GM15510 (cell line): ENCODE measurements around the gene ADRA2A.

ENCODE experiments used
- POLR2A ChIP-seq: IDR thresholded peaks from 3 replicates; pipeline ENCODE4 v1.6.1; 2011; ENCODE audit warnings: borderline replicate concordance; ENCODE audit not compliant: insufficient read length; ENCODE audit errors: extremely low read depth

The ADRA2A gene

DNA sequence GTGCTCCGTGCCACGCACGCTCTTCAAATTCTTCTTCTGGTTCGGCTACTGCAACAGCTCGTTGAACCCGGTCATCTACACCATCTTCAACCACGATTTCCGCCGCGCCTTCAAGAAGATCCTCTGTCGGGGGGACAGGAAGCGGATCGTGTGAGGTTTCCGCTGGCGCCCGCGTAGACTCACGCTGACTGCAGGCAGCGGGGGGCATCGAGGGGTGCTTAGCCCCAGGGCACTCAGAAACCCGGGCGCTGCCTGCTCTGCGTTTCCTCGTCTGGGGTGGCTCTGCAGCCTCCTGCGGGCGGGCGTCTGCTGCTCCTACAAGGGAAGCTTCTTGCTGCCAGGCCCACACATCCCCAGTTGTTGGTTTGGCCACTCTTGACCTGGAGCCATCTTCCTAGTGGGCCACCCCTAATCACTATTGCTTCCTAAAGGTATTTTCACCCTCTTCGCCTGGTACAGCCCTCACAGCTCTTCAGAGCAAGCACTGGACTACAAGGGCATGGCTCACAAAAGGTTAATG, 2.5 kb downstream of the ADRA2A start:
- TF ChIP-seq POLR2A: no peak

DNA sequence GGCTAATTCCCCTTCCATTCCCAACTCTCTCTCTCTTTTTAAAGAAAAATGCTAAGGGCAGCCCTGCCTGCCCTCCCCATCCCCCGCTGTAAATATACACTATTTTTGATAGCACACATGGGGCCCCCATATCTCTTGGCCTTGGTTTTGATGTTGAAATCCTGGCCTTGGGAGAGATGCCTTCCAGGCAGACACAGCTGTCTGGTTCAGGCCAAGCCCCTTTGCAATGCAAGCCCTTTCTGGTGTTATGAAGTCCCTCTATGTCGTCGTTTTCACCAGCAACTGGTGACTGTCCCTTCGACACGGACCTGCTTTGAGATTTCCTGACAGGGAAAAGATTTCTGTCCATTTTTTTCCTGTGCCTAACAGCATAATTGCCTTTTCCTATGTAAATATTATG, 3.0 kb downstream of the ADRA2A start:
- TF ChIP-seq POLR2A: no peak

DNA sequence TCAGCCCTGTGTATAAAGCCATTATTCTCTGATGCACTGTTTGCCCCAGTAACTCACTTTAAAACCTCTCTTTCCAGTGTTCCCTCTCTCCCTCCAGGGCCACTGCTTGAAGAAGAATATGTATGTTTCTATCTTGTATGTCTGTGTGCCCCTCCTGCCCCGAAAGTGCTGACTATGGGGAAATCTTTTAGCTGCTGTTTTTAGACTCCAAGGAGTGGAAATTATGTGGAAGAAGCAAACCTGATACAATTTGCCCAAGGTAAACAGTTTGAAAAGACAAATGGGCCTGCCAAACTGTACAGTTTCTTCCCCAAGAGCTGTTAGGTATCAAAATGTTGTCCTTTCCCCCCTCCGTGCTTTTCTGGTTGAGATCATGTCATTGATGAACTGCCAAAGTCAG, 3.4 kb downstream of the ADRA2A start:
- no peak for TF ChIP-seq POLR2A

DNA sequence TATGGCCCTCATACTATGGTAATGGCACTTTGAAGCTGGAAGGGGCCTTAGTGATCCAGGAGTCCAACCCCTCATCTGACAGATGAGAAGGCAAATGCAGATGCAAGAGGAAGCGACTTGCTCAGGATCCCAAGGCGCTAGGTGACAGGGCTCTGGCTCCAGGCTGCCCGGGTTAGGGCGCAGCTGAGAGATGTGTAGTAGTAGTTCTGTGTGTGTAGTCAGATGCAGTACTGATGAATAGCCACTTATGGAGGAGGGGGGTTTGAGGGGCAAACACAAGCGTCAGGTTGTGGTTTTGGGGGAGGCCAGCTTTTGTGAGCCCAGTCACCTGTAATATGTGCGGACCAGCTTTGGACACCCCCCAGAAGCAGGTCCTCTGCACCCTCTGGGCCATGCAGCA, 4.8 kb downstream of the ADRA2A start:
- no peak for TF ChIP-seq POLR2A

DNA sequence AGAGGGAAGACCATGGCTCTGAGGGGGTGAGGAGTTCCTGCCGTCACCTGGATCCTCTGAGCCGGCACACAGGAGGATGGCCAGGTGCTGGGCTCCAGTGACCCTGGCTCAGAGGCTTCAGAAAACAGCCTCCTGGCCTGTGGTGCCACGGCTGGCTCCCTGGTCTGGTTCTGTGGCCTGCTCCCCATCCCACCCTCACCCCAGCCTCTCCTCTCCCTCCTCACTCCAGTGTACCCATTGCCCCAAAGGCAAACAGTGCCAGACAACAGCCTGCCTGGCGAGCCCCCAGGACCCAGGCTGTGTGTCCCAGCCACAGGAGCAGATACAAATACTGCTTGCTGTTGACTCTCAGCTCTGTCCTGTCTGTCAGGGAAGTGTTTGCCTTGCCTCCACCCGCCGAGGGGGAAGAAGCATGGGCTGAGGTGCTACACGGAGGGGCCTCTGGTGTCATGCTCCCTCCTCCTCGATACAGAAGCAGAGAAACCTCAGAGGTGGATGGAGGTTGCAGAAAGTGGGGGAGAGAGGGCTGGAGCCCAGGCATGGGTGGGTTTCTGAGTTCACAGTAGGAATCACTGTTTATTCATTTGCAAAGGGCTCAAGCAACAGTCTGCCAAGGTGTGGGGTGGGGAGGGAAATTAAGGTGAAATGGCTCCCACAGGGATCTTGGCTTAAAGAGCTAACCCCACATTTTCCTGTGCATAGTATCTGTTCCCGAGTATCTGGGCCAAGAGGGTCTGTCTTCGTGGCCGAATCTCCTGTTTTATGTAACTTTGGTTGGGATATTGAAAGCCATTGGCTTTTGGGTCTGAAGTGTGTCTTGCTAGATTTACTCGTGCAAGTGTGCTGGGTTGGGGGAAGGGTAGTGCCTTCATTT, 5.5 kb downstream of the ADRA2A start:
- no peak for TF ChIP-seq POLR2A

DNA sequence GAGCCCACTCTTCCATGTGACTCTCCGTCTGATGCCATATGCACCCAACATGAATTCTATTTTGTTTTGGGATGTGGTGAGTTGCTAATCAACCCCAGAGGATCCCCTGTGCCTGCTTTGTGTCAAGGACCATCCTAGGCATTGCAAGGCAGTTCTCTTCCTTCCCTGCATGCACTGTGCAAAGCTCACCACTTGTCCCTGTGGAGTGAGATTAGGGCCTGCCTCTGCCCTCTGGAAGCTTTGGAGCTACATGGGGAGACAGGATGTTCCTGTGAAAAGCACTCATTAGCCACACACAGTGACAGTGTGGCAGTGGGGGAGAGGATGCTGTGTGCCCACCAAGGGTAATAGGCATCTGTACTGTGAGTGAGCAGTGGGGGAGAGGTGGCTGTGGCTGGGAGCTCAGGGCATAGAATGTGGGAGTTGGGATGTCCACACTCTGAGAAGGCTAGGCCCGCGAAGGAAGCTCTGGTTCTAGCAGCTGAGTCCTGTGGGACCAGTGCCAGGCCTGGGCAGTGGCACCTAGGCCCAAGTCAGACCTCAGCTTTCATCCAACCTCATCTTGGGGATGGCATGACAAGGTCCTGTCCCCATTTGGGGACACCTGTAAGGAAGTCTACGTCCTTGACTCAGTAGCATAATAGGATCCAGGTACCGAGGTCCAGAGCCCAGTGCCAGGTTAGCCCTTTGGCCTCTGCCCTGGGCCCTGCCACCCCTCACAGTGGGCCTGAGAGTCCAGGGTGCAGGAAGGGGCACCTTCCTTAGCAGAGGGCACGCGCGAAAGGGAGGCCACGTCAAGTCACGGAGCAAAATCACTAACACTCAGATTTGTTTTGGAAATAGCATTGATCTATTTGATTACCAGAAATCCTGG, 6.6 kb downstream of the ADRA2A start:
- TF ChIP-seq POLR2A: no peak

DNA sequence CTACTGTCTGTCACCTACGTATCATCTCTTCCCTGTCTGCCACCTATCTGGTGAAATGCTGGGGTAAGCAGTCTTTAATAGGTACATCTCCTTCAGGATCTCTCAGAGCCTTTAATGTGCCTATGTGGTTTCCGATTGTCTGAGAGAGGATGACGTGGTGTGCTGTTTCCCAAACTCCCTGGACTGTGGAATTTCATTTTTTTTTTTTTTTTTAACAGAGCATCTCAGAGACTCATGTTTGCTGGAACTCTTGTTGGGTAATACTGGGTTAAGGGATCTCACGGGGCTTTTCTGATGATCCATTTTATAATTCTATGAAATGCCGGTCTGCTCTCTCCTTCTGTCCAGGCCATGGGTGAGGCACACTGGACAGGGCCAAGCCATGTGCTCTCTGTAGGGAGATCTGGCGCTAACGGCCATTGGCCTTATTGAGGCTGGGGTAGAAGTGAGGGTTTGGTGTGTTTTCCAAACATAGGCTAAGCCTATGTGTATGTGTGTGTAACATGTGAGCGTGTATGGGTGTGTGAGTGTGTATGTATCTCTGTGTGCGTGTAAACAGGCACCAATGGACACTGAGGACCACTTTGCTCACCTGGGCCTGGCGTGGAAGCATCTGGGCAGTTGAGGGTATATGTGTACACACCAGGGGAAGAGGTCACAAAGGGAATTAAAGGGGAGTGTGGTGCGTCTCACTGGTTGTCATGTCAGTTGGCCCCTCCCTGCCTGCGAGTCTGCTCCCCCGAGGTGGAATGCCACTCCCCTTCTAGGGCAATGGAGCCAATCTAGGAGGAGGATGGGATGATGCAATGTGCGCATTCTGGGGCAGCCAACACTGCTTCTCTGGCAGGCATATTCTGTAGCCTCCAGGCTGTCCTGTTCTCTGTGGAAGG, 7.8 kb downstream of the ADRA2A start:
- no peak for TF ChIP-seq POLR2A

DNA sequence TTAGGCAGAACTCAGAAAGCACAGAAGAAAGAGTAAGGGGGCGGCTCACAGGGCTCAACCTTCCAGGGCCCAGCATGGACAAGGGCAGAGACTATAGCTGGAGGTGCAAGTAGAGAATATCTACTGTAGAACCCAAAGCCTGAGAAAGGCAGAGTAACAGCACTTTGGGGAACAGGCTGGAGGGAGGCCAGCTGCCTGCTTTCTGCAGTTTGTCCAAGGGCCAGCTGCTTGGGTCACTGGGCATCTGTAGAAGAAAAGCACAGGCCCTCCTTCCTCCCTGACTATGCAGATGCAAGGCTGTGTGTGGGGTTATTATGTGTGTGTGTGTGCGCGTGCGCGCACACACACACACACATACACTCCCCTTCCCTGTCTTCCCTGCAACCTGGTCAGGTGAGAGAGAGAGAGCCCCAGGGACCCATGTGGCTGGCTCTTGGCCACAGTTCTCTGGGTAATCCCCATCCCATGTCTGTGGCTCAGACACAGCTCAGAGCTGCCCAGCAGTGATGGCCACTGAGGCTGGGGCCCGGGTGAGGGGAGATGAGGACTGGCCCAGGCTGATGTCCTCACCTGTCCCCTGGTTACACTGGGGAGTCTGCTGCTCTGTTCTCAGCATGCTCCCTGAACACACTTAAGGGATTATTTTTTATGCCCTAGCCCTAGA, 9.0 kb downstream of the ADRA2A start:
- TF ChIP-seq POLR2A: no peak

DNA sequence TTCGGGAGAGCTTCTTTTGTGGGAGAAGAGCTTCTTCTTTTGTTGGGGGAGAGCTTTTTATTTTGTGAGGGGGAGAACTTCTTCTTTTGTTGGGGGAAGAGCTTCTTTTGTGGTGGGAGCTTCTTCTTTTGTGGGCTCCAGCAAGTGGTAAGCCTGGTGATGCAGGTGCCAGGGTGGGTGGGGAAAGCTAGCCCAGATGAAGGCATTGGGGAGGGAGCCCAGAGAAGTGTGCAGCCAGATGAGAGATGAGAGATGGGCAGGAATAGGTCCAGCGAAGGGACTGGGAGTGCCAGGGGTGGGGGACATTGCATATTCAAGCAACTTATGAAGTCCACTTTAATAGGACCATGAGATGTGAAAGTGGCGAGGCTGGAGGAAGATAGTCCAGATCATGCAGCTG, 9.7 kb downstream of the ADRA2A start:
- no peak for TF ChIP-seq POLR2A

DNA sequence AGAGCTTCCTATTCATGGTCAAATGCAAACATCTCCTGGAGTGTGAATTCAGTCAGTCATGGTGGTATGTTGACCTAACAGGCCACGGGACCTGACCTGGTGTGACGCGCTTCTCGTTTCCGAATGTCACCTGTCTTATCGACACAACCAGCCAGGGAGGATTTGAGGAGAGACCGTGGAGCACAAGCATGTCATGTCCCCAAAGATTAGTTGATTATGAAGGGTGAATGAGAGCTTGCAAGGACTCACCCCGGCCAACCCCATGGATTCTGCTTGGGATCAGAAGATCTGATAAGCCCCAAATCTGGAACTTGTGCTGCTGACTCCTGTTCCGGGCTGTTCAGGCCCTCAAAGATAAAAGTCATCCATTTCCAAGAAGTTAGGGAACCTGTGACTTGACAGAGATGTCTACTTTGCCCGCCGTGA, 10.5 kb downstream of the ADRA2A start:
- TF ChIP-seq POLR2A: no peak

DNA sequence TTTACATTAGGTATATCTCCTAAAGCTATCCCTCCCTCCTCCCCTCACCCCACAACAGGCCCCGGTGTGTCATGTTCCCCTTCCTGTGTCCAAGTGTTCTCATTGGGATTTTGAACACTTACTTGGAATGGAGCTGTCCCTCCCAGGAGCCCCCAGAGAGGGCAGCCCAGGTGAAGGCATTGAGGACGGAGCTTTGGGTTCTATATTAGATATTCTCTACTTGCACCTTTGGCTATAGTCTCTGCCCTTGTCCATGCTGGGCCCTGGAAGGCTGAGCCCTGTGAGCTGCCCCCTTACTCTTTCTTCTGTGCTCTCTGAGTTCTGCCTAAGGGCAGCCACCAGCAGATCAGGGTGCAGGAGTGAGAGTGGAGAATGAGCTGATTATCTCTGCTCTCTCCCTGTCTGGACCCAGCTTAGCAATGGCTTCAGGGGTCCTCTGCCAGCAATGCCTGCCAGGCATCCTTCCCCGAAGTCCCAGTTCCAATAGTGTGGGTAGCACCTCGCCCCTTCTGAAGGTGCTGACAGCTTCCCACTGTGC, 11.2 kb downstream of the ADRA2A start:
- TF ChIP-seq POLR2A: no peak

DNA sequence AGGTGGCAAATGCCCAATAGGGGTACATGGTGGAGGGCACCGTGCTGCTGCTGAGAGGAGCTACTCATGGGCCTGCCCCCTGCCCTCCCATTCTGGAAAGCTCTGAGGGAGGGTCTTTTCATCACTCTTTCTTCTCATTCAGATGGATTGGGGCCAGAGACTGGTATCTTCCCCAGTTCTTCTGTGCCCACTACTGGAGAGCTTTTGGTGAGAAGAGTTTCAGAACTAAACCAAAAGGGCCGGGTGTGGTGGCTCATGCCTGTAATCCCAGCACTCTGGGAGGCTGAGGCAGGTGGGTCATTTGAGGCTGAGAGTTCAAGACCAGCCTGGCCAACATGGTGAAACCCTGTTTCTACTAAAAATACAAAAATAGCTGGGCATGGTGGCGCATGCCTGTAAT, 12.5 kb downstream of the ADRA2A start:
- TF ChIP-seq POLR2A: no peak

DNA sequence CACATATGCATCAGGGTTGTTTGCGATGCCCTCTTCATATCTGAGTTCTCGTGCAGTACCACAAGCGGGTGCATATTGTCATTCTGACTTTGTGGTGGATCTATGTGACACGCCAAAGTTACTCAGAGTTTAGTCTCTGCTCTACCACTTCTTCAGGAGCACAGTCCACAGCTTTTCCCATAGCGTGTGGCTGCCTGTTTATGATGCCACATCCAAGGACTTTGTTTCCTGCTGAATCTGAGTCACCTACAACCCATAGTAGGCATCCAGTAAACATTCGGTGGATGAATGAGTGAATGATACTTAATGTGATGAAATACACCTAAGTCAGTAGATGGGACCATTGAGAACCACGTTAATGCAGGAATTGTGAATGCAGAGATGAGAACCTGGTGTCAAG, 15.0 kb downstream of the ADRA2A start:
- no peak for TF ChIP-seq POLR2A
